Measurements from ENCODE around the gene CYS1.

The CYS1 gene

GRCh38 chr2:10124538-10125045 is 44.4 kb upstream of the CYS1 start:
- Histone ChIP-seq H3K27ac (no peak overlapping the region), H3K27me3 (peaks cover 0 to 19% of the 10 kb centered on the region in 2 donors), H3K4me1 (peaks cover 0 to 38% (median 26%) of the 10 kb centered on the region in 4 donors), H3K9me3 (no peaks in the 10 kb centered on the region), H3K4me3 (no peak overlapping the region), H3K36me3 (no peaks in the 10 kb centered on the region)
- peak in 1 of 2 donors; percentile 33 for DNase-seq
- peak; percentile 66 to 72 for TF ChIP-seq CTCF (IDR thresholded peaks at IDR 0.05)
- intact Hi-C loops (cut with DNase I; ENCODE audit: low total_unique reads) = loop anchor here (2.0 to 5.0 kb wide), 3 partner anchors 178 to 310 kb away; partner anchors contain the start of gene HPCAL1

- H3K9me3 ChIP-seq = no peaks in the 10 kb centered on the region
- no peak overlapping the region for H3K27ac ChIP-seq
- H3K27me3 ChIP-seq = peaks cover 0 to 19% of the 10 kb centered on the region in 2 donors
- DNase-seq = peak in 1 of 2 donors; percentile 42
- no peak for TF ChIP-seq CTCF (IDR thresholded peaks at IDR 0.05)
- no peaks in the 10 kb centered on the region for H3K36me3 ChIP-seq
- intact Hi-C loops (cut with DNase I; ENCODE audit: low total_unique reads) = loop anchor here (5.0 kb wide), 1 partner anchor 284 kb away; no protein-coding TSS in a partner anchor
- H3K4me1 ChIP-seq = peaks cover 0 to 38% (median 26%) of the 10 kb centered on the region in 4 donors
- peak overlapping the region; percentile 48 to 73 for H3K4me3 ChIP-seq
Observed at GRCh38 chr2:10123281-10123680, 43.1 kb upstream of the CYS1 start.

- DNase-seq = peak; percentile 90 to 94
- Histone ChIP-seq H3K27me3 (peaks cover 0 to 19% of the 10 kb centered on the region in 2 donors), H3K4me1 (peaks cover 0 to 38% (median 26%) of the 10 kb centered on the region in 4 donors), H3K9me3 (no peaks in the 10 kb centered on the region), H3K27ac (no peak within 1 kb of the TSS), H3K36me3 (no peaks in the 10 kb centered on the region), H3K4me3 (peak within 1 kb of the TSS; percentile 48 to 73)
- intact Hi-C loops (cut with DNase I; ENCODE audit: low total_unique reads) = loop anchor here (5.0 kb wide), 1 partner anchor 285 kb away; no protein-coding TSS in a partner anchor
- no peak for TF ChIP-seq CTCF (IDR thresholded peaks at IDR 0.05)
Observed at GRCh38 chr2:10122500-10123280, 42.5 kb upstream of the CYS1 start, which contains the start of gene RRM2. TSS of gene RRM2 (plus strand) at chr2:10122739. CDS start at chr2:10122799, 60 bp downstream.

- H3K9me3 ChIP-seq = no peaks in the 10 kb centered on the region
- H3K36me3 ChIP-seq = no peaks in the 10 kb centered on the region
- TF ChIP-seq CTCF (IDR thresholded peaks at IDR 0.05) = no peak
- H3K4me1 ChIP-seq = peaks cover 0 to 38% (median 26%) of the 10 kb centered on the region in 4 donors
- intact Hi-C loops (cut with DNase I; ENCODE audit: low total_unique reads) = loop anchor here (5.0 kb wide), 1 partner anchor 286 kb away; no protein-coding TSS in a partner anchor
- H3K27me3 ChIP-seq = peaks cover 0 to 19% of the 10 kb centered on the region in 2 donors
- H3K4me3 ChIP-seq = peak overlapping the region; percentile 57 to 61
- H3K27ac ChIP-seq = peak overlapping the region; percentile 39 to 61
- no peak for DNase-seq
Observed at GRCh38 chr2:10120877-10121574, 40.8 kb upstream of the CYS1 start.

- Histone ChIP-seq H3K4me3 (peak overlapping the region; percentile 57 to 61), H3K27ac (peak overlapping the region; percentile 39 to 61), H3K27me3 (peaks cover 0 to 19% of the 10 kb centered on the region in 2 donors), H3K4me1 (peaks cover 0 to 38% (median 26%) of the 10 kb centered on the region in 4 donors), H3K36me3 (no peaks in the 10 kb centered on the region), H3K9me3 (no peaks in the 10 kb centered on the region)
- peak; percentile 92 to 96 for DNase-seq
- peak in 1 of 2 experiments; percentile 19 for TF ChIP-seq CTCF (IDR thresholded peaks at IDR 0.05)
- intact Hi-C loops (cut with DNase I; ENCODE audit: low total_unique reads) = loop anchor here (5.0 kb wide), 1 partner anchor 287 kb away; no protein-coding TSS in a partner anchor
Observed at GRCh38 chr2:10120158-10120876, 40.1 kb upstream of the CYS1 start.

Measured in tibial artery (tissue), 4 donors.